Smooth muscle cell (in vitro differentiated cells): ENCODE measurements around the gene CNKSR1. TPM values are rescaled to one million over a fixed set of nuclear protein-coding genes. Genes with fewer than 3 reads are reported as not detected.

Source experiments
- DNase-seq: peaks from one replicate; lab custom pipeline; 2025; ENCODE audit not compliant: unreplicated experiment; lab: John Stamatoyannopoulos, UW
- H2AFZ ChIP-seq: fragments of 200-600 bp; sonication (generic); 2 replicates; pipeline ENCODE4 v1.6.0; 2016; ENCODE audit warnings: antibody characterized with exemption, low read depth, mild to moderate bottlenecking
- H3F3A ChIP-seq: fragments of 200-600 bp; sonication (generic); 2 replicates; pipeline ENCODE4 v1.6.0; 2017; ENCODE audit warnings: antibody characterized with exemption, low read depth
- H3K27ac ChIP-seq: fragments of 200-600 bp; sonication (generic); 2 replicates; pipeline ENCODE4 v1.5.1; 2016; ENCODE audit warnings: low read depth, mild to moderate bottlenecking
- H3K27me3 ChIP-seq: fragments of 200-600 bp; sonication (generic); 2 replicates; pipeline ENCODE4 v1.6.1; 2016; ENCODE audit warnings: low read depth, mild to moderate bottlenecking
- H3K36me3 ChIP-seq: fragments of 200-600 bp; sonication (generic); 2 replicates; pipeline ENCODE4 v1.5.1; 2016; ENCODE audit warnings: low read depth
- H3K4me1 ChIP-seq: fragments of 200-600 bp; sonication (generic); 2 replicates; pipeline ENCODE4 v1.5.1; 2016; ENCODE audit warnings: low read depth
- H3K4me2 ChIP-seq: fragments of 200-600 bp; sonication (generic); 2 replicates; pipeline ENCODE4 v1.6.0; 2016; ENCODE audit warnings: mild to moderate bottlenecking
- H3K4me3 ChIP-seq: fragments of 200-600 bp; sonication (generic); 2 replicates; pipeline ENCODE4 v1.5.1; 2016; ENCODE audit warnings: mild to moderate bottlenecking
- H3K79me2 ChIP-seq: fragments of 200-600 bp; sonication (generic); 2 replicates; pipeline ENCODE4 v1.6.0; 2016; ENCODE audit warnings: low read depth, mild to moderate bottlenecking
- H3K9ac ChIP-seq: fragments of 200-600 bp; sonication (generic); 2 replicates; pipeline ENCODE4 v1.6.0; 2016; ENCODE audit warnings: low read depth
- H3K9me3 ChIP-seq: fragments of 200-600 bp; sonication (generic); replicated peaks from 2 replicates; pipeline ENCODE4 v1.5.1; 2016; ENCODE audit warnings: low read depth
- H4K20me1 ChIP-seq: fragments of 200-600 bp; sonication (generic); 2 replicates; pipeline ENCODE4 v1.6.0; 2016; ENCODE audit warnings: low read depth
- WGBS: methylation state at CpG from one replicate; pipeline ENCODE4 v1.1.7; 2016; ENCODE audit warnings: low lambda C conversion rate; 5-methylcytosine and 5-hydroxymethylcytosine counted together
- polyA plus RNA-seq: library from polyadenylated mRNA; unstranded; fragments of >200 nt; fragmentation: Nextera tagmentation; extraction: Ambion mirVana; gene quantifications from 2 replicates; pipeline ENCODE4 v1.2.1, GENCODE V29; 2016
- total RNA-seq: library from RNA; depleted of rRNA; stranded (reverse); fragments of >200 nt; gene quantifications from 2 replicates; pipeline ENCODE4 v1.2.3, GENCODE V29; 2014
- TF ChIP-seq, protein P1 (sequence below): fragments of 200-600 bp; sonication (generic); IDR thresholded peaks from 2 replicates; pipeline ENCODE4 v1.5.1; 2017; ENCODE audit warnings: borderline replicate concordance, mild to moderate bottlenecking, antibody characterized with exemption; ENCODE audit not compliant: insufficient read depth, poor library complexity, severe bottlenecking

CNKSR1 gene
- total and polyA plus RNA-seq, 2 experiments from 2014 or later, result 1.4 to 6.6 TPM

DNA sequence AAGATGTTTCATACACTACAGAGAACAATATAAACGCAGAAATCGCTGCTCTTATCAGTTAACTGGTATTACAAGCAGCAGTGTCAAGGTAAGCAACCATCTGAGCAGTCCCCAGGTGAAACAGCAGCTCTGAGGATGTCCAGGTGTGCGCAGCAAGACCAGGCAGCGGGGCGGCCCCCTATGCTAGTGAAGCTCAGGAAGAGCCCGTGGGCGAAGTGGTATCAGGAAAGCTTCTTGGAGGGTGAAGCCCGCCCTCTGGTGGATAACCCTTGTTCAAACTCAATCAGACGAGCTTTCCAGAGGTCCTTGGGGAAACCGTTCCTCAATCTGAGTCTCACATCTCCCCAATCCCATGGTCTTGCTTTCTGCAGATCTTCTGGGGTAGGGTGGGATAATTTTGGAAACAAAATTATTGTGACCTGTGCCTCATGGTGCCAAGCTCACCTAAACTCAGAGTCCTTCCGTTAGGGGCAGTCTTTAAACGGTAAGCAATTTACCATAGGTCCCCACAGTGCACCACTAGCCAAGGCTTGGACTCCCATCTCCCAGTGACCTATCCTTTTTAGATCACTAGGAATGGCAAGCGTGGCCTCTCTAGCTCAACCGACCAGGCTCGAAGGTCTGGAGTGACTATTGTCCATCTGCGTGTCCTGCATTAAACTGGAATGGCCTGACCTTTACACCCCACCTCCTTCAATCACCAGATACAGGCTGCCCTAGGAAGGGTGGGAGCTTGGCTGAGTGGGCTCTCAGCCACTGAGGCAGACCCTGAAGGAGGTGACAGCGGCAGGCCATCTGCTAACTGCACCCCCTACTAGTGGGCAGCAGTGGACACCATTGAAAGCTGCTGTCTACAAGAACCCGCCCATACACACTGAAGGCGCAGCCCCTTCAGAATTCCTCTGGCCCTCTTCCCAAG lies 32.0 kb upstream of the CNKSR1 start:
- no peaks in the 10 kb centered on the region for H3K9me3 ChIP-seq
- no peaks in the 10 kb centered on the region for H3K36me3 ChIP-seq
- no peak overlapping the region for H3K4me3 ChIP-seq
- no peak overlapping the region for H3K27ac ChIP-seq
- TF ChIP-seq, protein P1, sequence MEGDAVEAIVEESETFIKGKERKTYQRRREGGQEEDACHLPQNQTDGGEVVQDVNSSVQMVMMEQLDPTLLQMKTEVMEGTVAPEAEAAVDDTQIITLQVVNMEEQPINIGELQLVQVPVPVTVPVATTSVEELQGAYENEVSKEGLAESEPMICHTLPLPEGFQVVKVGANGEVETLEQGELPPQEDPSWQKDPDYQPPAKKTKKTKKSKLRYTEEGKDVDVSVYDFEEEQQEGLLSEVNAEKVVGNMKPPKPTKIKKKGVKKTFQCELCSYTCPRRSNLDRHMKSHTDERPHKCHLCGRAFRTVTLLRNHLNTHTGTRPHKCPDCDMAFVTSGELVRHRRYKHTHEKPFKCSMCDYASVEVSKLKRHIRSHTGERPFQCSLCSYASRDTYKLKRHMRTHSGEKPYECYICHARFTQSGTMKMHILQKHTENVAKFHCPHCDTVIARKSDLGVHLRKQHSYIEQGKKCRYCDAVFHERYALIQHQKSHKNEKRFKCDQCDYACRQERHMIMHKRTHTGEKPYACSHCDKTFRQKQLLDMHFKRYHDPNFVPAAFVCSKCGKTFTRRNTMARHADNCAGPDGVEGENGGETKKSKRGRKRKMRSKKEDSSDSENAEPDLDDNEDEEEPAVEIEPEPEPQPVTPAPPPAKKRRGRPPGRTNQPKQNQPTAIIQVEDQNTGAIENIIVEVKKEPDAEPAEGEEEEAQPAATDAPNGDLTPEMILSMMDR, result peak; percentile 72
- peak overlapping the region; percentile 10 for H3K4me2 ChIP-seq
- H3K79me2 ChIP-seq, result no peaks in the 10 kb centered on the region
- peak overlapping the region; percentile 40 for H2AFZ ChIP-seq
- no peaks in the 10 kb centered on the region for H3F3A ChIP-seq
- H4K20me1 ChIP-seq, result no peaks in the 10 kb centered on the region
- H3K9ac ChIP-seq, result no peak overlapping the region
- DNase-seq, result peak; percentile 21
- H3K4me1 ChIP-seq, result no peaks in the 10 kb centered on the region
- 30% methylated on average over 19 of the region's 19 CpGs for WGBS
- H3K27me3 ChIP-seq, result no peaks in the 10 kb centered on the region

DNA sequence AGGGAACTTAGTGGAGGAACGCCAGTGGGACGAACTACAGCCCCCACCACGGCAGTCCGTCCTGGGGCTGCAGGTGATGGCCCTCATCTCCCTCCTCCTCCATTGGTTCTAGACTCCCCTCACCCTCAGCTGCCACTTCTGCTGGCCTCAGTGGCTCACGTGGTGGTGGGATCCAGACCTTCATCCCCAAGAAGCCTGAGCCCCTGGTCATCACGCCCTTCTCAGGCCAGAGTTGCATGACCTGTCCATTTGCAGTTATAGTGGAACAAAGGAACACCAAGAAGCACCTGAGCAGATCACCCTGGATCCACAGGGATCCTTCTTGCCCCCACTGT lies 31.4 kb upstream of the CNKSR1 start:
- Histone ChIP-seq H3K36me3 (no peaks in the 10 kb centered on the region), H3K4me3 (no peak overlapping the region), H3K27ac (no peak overlapping the region), H3K79me2 (no peaks in the 10 kb centered on the region), H4K20me1 (no peaks in the 10 kb centered on the region), H2AFZ (no peak overlapping the region), H3K4me2 (no peak overlapping the region), H3K27me3 (no peaks in the 10 kb centered on the region), H3F3A (no peaks in the 10 kb centered on the region), H3K4me1 (no peaks in the 10 kb centered on the region), H3K9me3 (no peaks in the 10 kb centered on the region), H3K9ac (no peak overlapping the region)
- WGBS, result 38% methylated on average over 6 of the region's 6 CpGs
- TF ChIP-seq, protein P1, result no peak
- DNase-seq, result no peak

GRCh38 chr1:26148887-26149286 lies 28.4 kb upstream of the CNKSR1 start:
- Histone ChIP-seq H3K4me3 (no peak overlapping the region), H3K4me2 (no peak overlapping the region), H3K4me1 (no peaks in the 10 kb centered on the region), H3F3A (no peaks in the 10 kb centered on the region), H2AFZ (no peak overlapping the region), H3K9me3 (no peaks in the 10 kb centered on the region), H3K79me2 (no peaks in the 10 kb centered on the region), H3K9ac (no peak overlapping the region), H3K27ac (no peak overlapping the region), H3K36me3 (no peaks in the 10 kb centered on the region), H4K20me1 (no peaks in the 10 kb centered on the region), H3K27me3 (peaks cover 3% of the 10 kb centered on the region)
- TF ChIP-seq, protein P1, result no peak
- no peak for DNase-seq
